NCI-H2171 (cell line): ENCODE measurements around the gene MMEL1.
"Not testable (repeated sequence)": the region's sequence is repeated elsewhere in the genome, so short reads cannot be mapped to it uniquely, and the experiment has no call there.

Source experiments
- DNase-seq: peaks from one replicate; lab custom pipeline; 2025; lab: John Stamatoyannopoulos, UW

Gene MMEL1

GRCh38 chr1:2628191-2628932, 4.5 kb downstream of the MMEL1 start:
- no peak for DNase-seq

GRCh38 chr1:2627746-2628145, 5.1 kb downstream of the MMEL1 start:
- DNase-seq, result no peak

- not testable (repeated sequence) for DNase-seq
Observed at GRCh38 chr1:2625748-2626147, 7.1 kb downstream of the MMEL1 start.

- DNase-seq, result no peak
Observed at GRCh38 chr1:2625311-2625710, 7.5 kb downstream of the MMEL1 start.

GRCh38 chr1:2624735-2625300, 8.0 kb downstream of the MMEL1 start:
- DNase-seq, result no peak

GRCh38 chr1:2623571-2624337, 9.1 kb downstream of the MMEL1 start:
- no peak for DNase-seq

- DNase-seq, result no peak
Observed at GRCh38 chr1:2617971-2618470, 14.8 kb downstream of the MMEL1 start.

- no peak for DNase-seq
Observed at GRCh38 chr1:2614145-2614544, 18.7 kb downstream of the MMEL1 start.

- DNase-seq, result no peak
Observed at GRCh38 chr1:2612591-2613365, 20.0 kb downstream of the MMEL1 start.

GRCh38 chr1:2611621-2612437, 21.0 kb downstream of the MMEL1 start:
- DNase-seq, result no peak

- DNase-seq, result no peak
Observed at GRCh38 chr1:2611031-2611501, 21.8 kb downstream of the MMEL1 start.

GRCh38 chr1:2610036-2610959, 22.5 kb downstream of the MMEL1 start:
- no peak for DNase-seq

- no peak for DNase-seq
Observed at GRCh38 chr1:2609319-2610035, 23.3 kb downstream of the MMEL1 start.

- DNase-seq, result no peak
Observed at GRCh38 chr1:2607641-2608091, 25.1 kb downstream of the MMEL1 start.

- DNase-seq, result no peak
Observed at GRCh38 chr1:2606881-2607621, 25.8 kb downstream of the MMEL1 start.

- no peak for DNase-seq
Observed at GRCh38 chr1:2606396-2606880, 26.4 kb downstream of the MMEL1 start.

- no peak for DNase-seq
Observed at GRCh38 chr1:2605509-2606395, 27.1 kb downstream of the MMEL1 start.
